ENCODE measurements around the gene SLC7A8. TPM values are rescaled to one million over a fixed set of nuclear protein-coding genes. Genes with fewer than 3 reads are reported as not detected.

Gene SLC7A8
- total and polyA plus RNA-seq, 11 donors = 7.3 to 34.1 (median 14.2) TPM

DNA sequence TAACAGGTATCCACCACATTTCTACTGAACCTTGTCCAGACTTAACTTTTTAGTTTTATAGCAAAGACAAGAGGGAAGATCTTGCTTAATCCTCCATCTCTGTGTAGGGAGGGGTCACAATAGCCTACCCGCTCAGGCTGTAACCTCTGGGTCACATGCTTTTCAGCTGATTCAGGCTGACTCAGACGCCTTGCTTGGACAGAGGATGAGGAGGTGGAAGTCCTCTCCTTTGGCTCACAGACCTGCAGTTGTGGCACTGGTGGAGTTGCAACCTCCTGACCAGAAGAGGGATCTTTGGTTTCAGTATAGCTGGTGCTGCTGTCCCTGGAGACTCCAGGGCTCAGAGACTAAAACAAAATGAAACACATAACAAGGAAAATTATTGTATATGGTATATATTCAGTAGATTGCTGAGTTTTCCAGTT, 104.8 kb downstream of the SLC7A8 start:
- Histone ChIP-seq H3K9me3 (no peaks in the 10 kb centered on the region), H3K4me1 (peaks cover 0 to 33% (median 6%) of the 10 kb centered on the region in 12 donors), H3K27ac (peak overlapping the region in 7 of 12 donors; percentile 6 to 88 (median 34)), H3K4me3 (no peak overlapping the region), H3K27me3 (no peaks in the 10 kb centered on the region), H3K36me3 (peaks cover 0 to 100% (median 100%) of the 10 kb centered on the region in 9 donors)
- peak in 2 of 5 donors; percentile 59 to 82 for DNase-seq
- intact Hi-C loops (cut with DNase I) = no loop called here
- WGBS, 4 donors = 13 to 31% (median 22%) methylated on average over 2 of the region's 2 CpGs
- TF ChIP-seq, protein P1, sequence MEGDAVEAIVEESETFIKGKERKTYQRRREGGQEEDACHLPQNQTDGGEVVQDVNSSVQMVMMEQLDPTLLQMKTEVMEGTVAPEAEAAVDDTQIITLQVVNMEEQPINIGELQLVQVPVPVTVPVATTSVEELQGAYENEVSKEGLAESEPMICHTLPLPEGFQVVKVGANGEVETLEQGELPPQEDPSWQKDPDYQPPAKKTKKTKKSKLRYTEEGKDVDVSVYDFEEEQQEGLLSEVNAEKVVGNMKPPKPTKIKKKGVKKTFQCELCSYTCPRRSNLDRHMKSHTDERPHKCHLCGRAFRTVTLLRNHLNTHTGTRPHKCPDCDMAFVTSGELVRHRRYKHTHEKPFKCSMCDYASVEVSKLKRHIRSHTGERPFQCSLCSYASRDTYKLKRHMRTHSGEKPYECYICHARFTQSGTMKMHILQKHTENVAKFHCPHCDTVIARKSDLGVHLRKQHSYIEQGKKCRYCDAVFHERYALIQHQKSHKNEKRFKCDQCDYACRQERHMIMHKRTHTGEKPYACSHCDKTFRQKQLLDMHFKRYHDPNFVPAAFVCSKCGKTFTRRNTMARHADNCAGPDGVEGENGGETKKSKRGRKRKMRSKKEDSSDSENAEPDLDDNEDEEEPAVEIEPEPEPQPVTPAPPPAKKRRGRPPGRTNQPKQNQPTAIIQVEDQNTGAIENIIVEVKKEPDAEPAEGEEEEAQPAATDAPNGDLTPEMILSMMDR (IDR thresholded peaks at IDR 0.05) = no peak
- no peak for TF ChIP-seq POLR2A (IDR thresholded peaks at IDR 0.05)
- peak; percentile 56 to 95 (median 86) for ATAC-seq

DNA sequence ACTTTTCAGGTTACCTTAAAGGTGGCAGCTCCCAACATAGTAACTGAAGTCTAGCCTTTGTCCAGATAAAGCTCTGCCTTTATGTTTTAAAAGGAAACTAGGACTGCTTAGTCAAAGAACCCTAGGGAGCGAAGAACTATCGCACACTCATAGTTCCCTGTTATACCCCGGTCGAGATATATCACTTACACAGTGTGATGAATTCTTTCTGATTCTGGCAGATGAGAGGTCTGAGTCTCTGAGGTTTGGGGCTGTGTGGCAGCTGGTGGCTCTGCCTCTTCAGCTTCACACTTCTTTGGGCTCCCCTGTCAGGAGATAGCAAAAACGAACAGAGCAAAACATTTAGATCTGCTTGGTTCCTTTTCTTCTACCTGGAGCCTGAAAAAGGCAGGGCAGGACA, 105.5 kb downstream of the SLC7A8 start:
- H3K27ac ChIP-seq = peak overlapping the region in 5 of 12 donors; percentile 16 to 88 (median 34)
- WGBS, 4 donors = 79 to 91% (median 80%) methylated on average over 5 of the region's 5 CpGs
- H3K27me3 ChIP-seq = no peaks in the 10 kb centered on the region
- no peak overlapping the region for H3K4me3 ChIP-seq
- H3K4me1 ChIP-seq = peaks cover 0 to 33% (median 7%) of the 10 kb centered on the region in 12 donors
- DNase-seq = no peak
- H3K36me3 ChIP-seq = peaks cover 0 to 100% (median 100%) of the 10 kb centered on the region in 9 donors
- H3K9me3 ChIP-seq = no peaks in the 10 kb centered on the region
- no peak for ATAC-seq
- intact Hi-C loops (cut with DNase I) = no loop called here
- TF ChIP-seq, protein P1 (IDR thresholded peaks at IDR 0.05) = no peak
- no peak for TF ChIP-seq POLR2A (IDR thresholded peaks at IDR 0.05)

DNA sequence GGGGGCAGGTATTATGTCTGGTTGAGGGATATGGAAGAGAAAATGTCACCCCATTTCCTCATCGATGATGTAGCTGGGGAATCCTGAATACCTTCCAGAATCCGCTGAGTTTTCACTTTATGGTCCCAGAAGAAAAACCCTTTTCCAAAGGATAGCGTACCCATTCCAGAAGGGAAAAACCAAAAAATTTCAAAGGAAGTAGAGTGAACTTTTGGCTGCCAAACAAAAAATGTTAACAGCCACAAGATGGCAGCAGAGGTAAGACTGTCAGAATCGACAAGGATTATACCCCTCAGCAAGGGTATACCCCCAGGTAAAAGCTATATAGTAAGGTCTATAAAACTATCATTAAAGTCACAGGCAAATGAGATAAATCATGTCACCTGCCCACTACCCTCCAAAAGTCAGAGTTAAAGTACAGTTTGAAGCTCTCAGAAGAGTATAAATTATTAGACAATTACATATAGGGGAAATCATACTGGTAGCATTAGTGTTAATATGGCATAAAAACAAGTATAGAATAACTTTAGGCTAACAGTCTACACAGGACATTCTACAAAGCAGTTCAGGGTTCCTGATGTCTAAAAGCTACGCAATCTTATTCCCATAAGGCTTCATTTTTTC, 106.6 kb downstream of the SLC7A8 start:
- H3K9me3 ChIP-seq = no peaks in the 10 kb centered on the region
- DNase-seq (no peak), ATAC-seq (no peak)
- no peak for TF ChIP-seq POLR2A (IDR thresholded peaks at IDR 0.05)
- TF ChIP-seq, protein P1 (IDR thresholded peaks at IDR 0.05) = peak; percentile 41 to 73 (median 58)
- whole genome bisulfite sequencing, 4 donors = 60 to 67% (median 65%) methylated on average over 5 of the region's 5 CpGs
- H3K36me3 ChIP-seq = peaks cover 0 to 98% (median 97%) of the 10 kb centered on the region in 9 donors
- H3K27ac ChIP-seq = peak overlapping the region in 1 of 12 donors; percentile 23
- peaks cover 2 to 40% (median 17%) of the 10 kb centered on the region in 12 donors for H3K4me1 ChIP-seq
- no peak overlapping the region for H3K4me3 ChIP-seq
- intact Hi-C loops (cut with DNase I) = no loop called here
- H3K27me3 ChIP-seq = no peaks in the 10 kb centered on the region

Other genes starting within 250 kb of the SLC7A8 start
- 10 to 100 TPM; 14.0 to 42.1 (median 19.6) TPM for gene HAUS4, start 226.6 kb downstream of the SLC7A8 start, total RNA-seq
- gene HAUS4, start 226.6 kb downstream of the SLC7A8 start, polyA plus RNA-seq = 10 to 100 TPM; 13.0 to 21.7 TPM
- gene AJUBA, start 201.1 kb downstream of the SLC7A8 start, total RNA-seq = 10 to 100 TPM in 5 of 9 donors, 1 to 10 TPM in 4; 5.6 to 18.0 (median 13.0) TPM
- gene AJUBA, start 201.1 kb downstream of the SLC7A8 start, polyA plus RNA-seq = 1 to 10 TPM; 6.4 to 9.9 TPM
- 1 to 10 TPM; 3.8 to 7.6 (median 5.5) TPM for gene C14orf93, start 173.5 kb downstream of the SLC7A8 start, total RNA-seq
- 1 to 10 TPM; 3.4 to 4.0 TPM for gene C14orf93, start 173.5 kb downstream of the SLC7A8 start, polyA plus RNA-seq
- gene PSMB5, start 148.8 kb downstream of the SLC7A8 start, total RNA-seq = 100 to 1,000 TPM; 113 to 186 (median 122) TPM
- 100 to 1,000 TPM in 1 of 2 donors, 10 to 100 TPM in 1; 75.7 to 233 TPM for gene PSMB5, start 148.8 kb downstream of the SLC7A8 start, polyA plus RNA-seq
- not detected for gene PSMB11, start 141.4 kb downstream of the SLC7A8 start, total RNA-seq
- gene PSMB11, start 141.4 kb downstream of the SLC7A8 start, polyA plus RNA-seq = not detected
- gene CDH24, start 126.1 kb downstream of the SLC7A8 start, total RNA-seq = 1 to 10 TPM in 8 of 9 donors, under 1 TPM in 1; 0.72 to 3.3 (median 1.9) TPM
- 1 to 10 TPM; 1.6 to 2.8 TPM for gene CDH24, start 126.1 kb downstream of the SLC7A8 start, polyA plus RNA-seq
- gene ACIN1, start 88.5 kb downstream of the SLC7A8 start, total RNA-seq = 10 to 100 TPM; 42.0 to 91.2 (median 65.6) TPM
- 10 to 100 TPM; 46.2 to 71.5 TPM for gene ACIN1, start 88.5 kb downstream of the SLC7A8 start, polyA plus RNA-seq
- 10 to 100 TPM; 15.3 to 35.9 (median 29.6) TPM for gene C14orf119, start 88.2 kb downstream of the SLC7A8 start, total RNA-seq
- 10 to 100 TPM in 1 of 2 donors, 1 to 10 TPM in 1; 8.1 to 47.7 TPM for gene C14orf119, start 88.2 kb downstream of the SLC7A8 start, polyA plus RNA-seq
- not detected for gene CIROP, start 78.7 kb downstream of the SLC7A8 start, total RNA-seq
- not detected for gene CIROP, start 78.7 kb downstream of the SLC7A8 start, polyA plus RNA-seq
- under 1 TPM in 3 of 9 donors, not detected in 6; 0.18 to 0.32 (median 0.24) TPM for gene CEBPE, start 64.4 kb downstream of the SLC7A8 start, total RNA-seq
- not detected for gene CEBPE, start 64.4 kb downstream of the SLC7A8 start, polyA plus RNA-seq
- not detected for gene RNF212B, start 54.3 kb upstream of the SLC7A8 start, total RNA-seq
- gene RNF212B, start 54.3 kb upstream of the SLC7A8 start, polyA plus RNA-seq = not detected
- 10 to 100 TPM in 5 of 9 donors, 1 to 10 TPM in 4; 7.7 to 13.0 (median 10.0) TPM for gene HOMEZ, start 102.5 kb upstream of the SLC7A8 start, total RNA-seq
- 1 to 10 TPM; 6.2 to 9.2 TPM for gene HOMEZ, start 102.5 kb upstream of the SLC7A8 start, polyA plus RNA-seq
- gene PPP1R3E, start 119.2 kb upstream of the SLC7A8 start, total RNA-seq = 10 to 100 TPM in 2 of 9 donors, 1 to 10 TPM in 7; 2.9 to 11.4 (median 5.6) TPM
- gene PPP1R3E, start 119.2 kb upstream of the SLC7A8 start, polyA plus RNA-seq = 10 to 100 TPM in 1 of 2 donors, 1 to 10 TPM in 1; 2.1 to 10.1 TPM
- gene BCL2L2, start 123.2 kb upstream of the SLC7A8 start, total RNA-seq = 10 to 100 TPM; 30.0 to 40.3 (median 36.7) TPM
- gene BCL2L2, start 123.2 kb upstream of the SLC7A8 start, polyA plus RNA-seq = 10 to 100 TPM; 16.6 to 52.9 TPM
- 10 to 100 TPM; 23.7 to 85.1 (median 62.5) TPM for gene PABPN1, start 137.8 kb upstream of the SLC7A8 start, total RNA-seq
- gene PABPN1, start 137.8 kb upstream of the SLC7A8 start, polyA plus RNA-seq = 100 to 1,000 TPM in 1 of 2 donors, 10 to 100 TPM in 1; 48.6 to 102 TPM
- gene SLC22A17, start 169.2 kb upstream of the SLC7A8 start, total RNA-seq = 10 to 100 TPM in 4 of 9 donors, 1 to 10 TPM in 5; 8.5 to 14.9 (median 9.9) TPM
- 1 to 10 TPM; 7.2 to 9.7 TPM for gene SLC22A17, start 169.2 kb upstream of the SLC7A8 start, polyA plus RNA-seq
- 1 to 10 TPM; 1.4 to 5.0 (median 2.3) TPM for gene EFS, start 181.5 kb upstream of the SLC7A8 start, total RNA-seq
- gene EFS, start 181.5 kb upstream of the SLC7A8 start, polyA plus RNA-seq = 1 to 10 TPM; 2.2 to 2.4 TPM
- under 1 TPM in 1 of 9 donors, not detected in 8; 0.29 TPM for gene IL25, start 189.1 kb upstream of the SLC7A8 start, total RNA-seq
- gene IL25, start 189.1 kb upstream of the SLC7A8 start, polyA plus RNA-seq = not detected
- under 1 TPM in 5 of 9 donors, not detected in 4; 0.32 to 0.92 (median 0.64) TPM for gene CMTM5, start 193.4 kb upstream of the SLC7A8 start, total RNA-seq
- gene CMTM5, start 193.4 kb upstream of the SLC7A8 start, polyA plus RNA-seq = 1 to 10 TPM; 1.6 to 1.8 TPM
- gene MYH6, start 224.6 kb upstream of the SLC7A8 start, total RNA-seq = 1,000 to 10,000 TPM in 4 of 9 donors, 100 to 1,000 TPM in 4, 10 to 100 TPM in 1; 76.8 to 4,027 (median 602) TPM
- 1,000 to 10,000 TPM; 1,673 to 5,104 TPM for gene MYH6, start 224.6 kb upstream of the SLC7A8 start, polyA plus RNA-seq

Measured in heart left ventricle (tissue), 16 donors.